Inferior parietal cortex (tissue), 1 donor: Measurements from ENCODE around the gene MMP23B.

Experiments used
- DNase-seq: peaks from one replicate; pipeline ENCODE4 v3.0.0-alpha.2; 2016; ENCODE audit errors: extremely low spot score

MMP23B gene

GRCh38 chr1:1602968-1603506, 28.9 kb upstream of the MMP23B start:
- DNase-seq = no peak

GRCh38 chr1:1603671-1604373, 28.2 kb upstream of the MMP23B start:
- no peak for DNase-seq

GRCh38 chr1:1604374-1605033, 27.5 kb upstream of the MMP23B start:
- DNase-seq = no peak

- DNase-seq = no peak
Measured at GRCh38 chr1:1605034-1605591, 26.9 kb upstream of the MMP23B start.

- DNase-seq = no peak
Measured at GRCh38 chr1:1605724-1606123, 26.2 kb upstream of the MMP23B start.

- no peak for DNase-seq
Measured at GRCh38 chr1:1606232-1606631, 25.7 kb upstream of the MMP23B start.

- no peak for DNase-seq
Measured at GRCh38 chr1:1609822-1610485, 22.0 kb upstream of the MMP23B start.

- no peak for DNase-seq
Measured at GRCh38 chr1:1610796-1611195, 21.2 kb upstream of the MMP23B start.

- DNase-seq = no peak
Measured at GRCh38 chr1:1612104-1612400, 19.9 kb upstream of the MMP23B start.

GRCh38 chr1:1613509-1614082, 18.4 kb upstream of the MMP23B start:
- DNase-seq = no peak

- DNase-seq = peak; percentile 42
Measured at GRCh38 chr1:1614204-1614953, 17.6 kb upstream of the MMP23B start.

GRCh38 chr1:1614954-1615255, 17.1 kb upstream of the MMP23B start:
- DNase-seq = no peak

GRCh38 chr1:1615256-1616044, 16.5 kb upstream of the MMP23B start, which contains the start of gene MIB2:
MIB2 (plus strand) TSS chr1:1615500; CDS start chr1:1623453, 7,953 bp downstream.
- peak; percentile 99 for DNase-seq

- DNase-seq = no peak
Measured at GRCh38 chr1:1616045-1616790, 15.8 kb upstream of the MMP23B start.

GRCh38 chr1:1616838-1617237, 15.1 kb upstream of the MMP23B start:
- no peak for DNase-seq

GRCh38 chr1:1617516-1617915, 14.5 kb upstream of the MMP23B start:
- no peak for DNase-seq

- DNase-seq = no peak
Measured at GRCh38 chr1:1617925-1618324, 14.0 kb upstream of the MMP23B start.

GRCh38 chr1:1618396-1619068, 13.4 kb upstream of the MMP23B start:
- no peak for DNase-seq

GRCh38 chr1:1619917-1620361, 12.0 kb upstream of the MMP23B start:
- no peak for DNase-seq
